Upper lobe of right lung (tissue), 1 donor: ENCODE results near the gene CCT7. TPM values are rescaled to one million over a fixed set of nuclear protein-coding genes. Genes with fewer than 3 reads are reported as not detected.

Source experiments
- ATAC-seq: fragments of 200-7000 bp; cut with Tn5 transposase; one replicate; pipeline ENCODE4 v1.9.1; 2020; ENCODE audit warnings: mild to moderate bottlenecking, moderate library complexity
- DNase-seq: peaks from one replicate; pipeline ENCODE4 v3.0.0-alpha.2; 2020
- H3K27ac ChIP-seq: fragments of 200-600 bp; one replicate; pipeline ENCODE4 v1.8.0; 2022
- H3K27me3 ChIP-seq: fragments of 200-600 bp; one replicate; pipeline ENCODE4 v1.8.0; 2022; ENCODE audit warnings: mild to moderate bottlenecking
- H3K36me3 ChIP-seq: fragments of 200-600 bp; one replicate; pipeline ENCODE4 v1.8.0; 2022
- H3K4me1 ChIP-seq: fragments of 200-600 bp; one replicate; pipeline ENCODE4 v1.8.0; 2022
- H3K4me3 ChIP-seq: fragments of 200-600 bp; one replicate; pipeline ENCODE4 v1.8.0; 2022; ENCODE audit warnings: mild to moderate bottlenecking
- H3K9me3 ChIP-seq: fragments of 200-600 bp; one replicate; pipeline ENCODE4 v1.8.0; 2022
- CTCF ChIP-seq: fragments of 200-600 bp; IDR thresholded peaks from one replicate; pipeline ENCODE4 v1.8.0; 2022; ENCODE audit warnings: antibody characterized with exemption
- intact Hi-C: fragments of 100-400 bp; cut with DNase I; formaldehyde crosslinking; loops from one replicate; pipeline ENCODE4 v1.11.0; 2022
- total RNA-seq: library from RNA; stranded (reverse); fragmentation: NEBNext Ultra II Directional; extraction: Animal tissue kit (Norgen Biotek cat#: 25700); gene quantifications from one replicate; pipeline ENCODE4 v1.2.1, GENCODE V29; 2021
- donor health status: DM: no; HTN: yes; CAD: no; lungs with severe emphysema.

CCT7 gene
- total RNA-seq, 1 donor from 2014 or later, result 152 TPM

GRCh38 chr2:73292316-73292905, 58.3 kb downstream of the CCT7 start:
- Histone ChIP-seq H3K4me1 (peaks cover 11% of the 10 kb centered on the region), H3K4me3 (no peak overlapping the region), H3K27me3 (peaks cover 88% of the 10 kb centered on the region), H3K27ac (no peak overlapping the region), H3K9me3 (no peaks in the 10 kb centered on the region), H3K36me3 (no peaks in the 10 kb centered on the region)
- intact Hi-C loops, result no loop called here
- DNase-seq, result no peak
- no peak for TF ChIP-seq CTCF
- no peak for ATAC-seq

- peaks cover 11% of the 10 kb centered on the region for H3K4me1 ChIP-seq
- H3K27ac ChIP-seq, result no peak overlapping the region
- H3K36me3 ChIP-seq, result no peaks in the 10 kb centered on the region
- TF ChIP-seq CTCF, result no peak
- ATAC-seq (no peak), DNase-seq (no peak)
- no peaks in the 10 kb centered on the region for H3K9me3 ChIP-seq
- intact Hi-C loops, result no loop called here
- peak overlapping the region; percentile 42 for H3K4me3 ChIP-seq
- peaks cover 94% of the 10 kb centered on the region for H3K27me3 ChIP-seq
Measured at GRCh38 chr2:73292906-73293533, 58.9 kb downstream of the CCT7 start.

- DNase-seq (peak; percentile 78), ATAC-seq (peak; percentile 79)
- Histone ChIP-seq H3K27me3 (peaks cover 96% of the 10 kb centered on the region), H3K4me3 (peak within 1 kb of the TSS; percentile 42), H3K9me3 (no peaks in the 10 kb centered on the region), H3K4me1 (peaks cover 11% of the 10 kb centered on the region), H3K36me3 (no peaks in the 10 kb centered on the region), H3K27ac (no peak within 1 kb of the TSS)
- intact Hi-C loops, result no loop called here
- no peak for TF ChIP-seq CTCF
Measured at GRCh38 chr2:73293534-73294171, 59.5 kb downstream of the CCT7 start, which contains the start of gene EGR4. Gene EGR4, minus strand, starts transcription at chr2:73293548. Its CDS starts 231 bp downstream, at chr2:73293317.

- H3K4me3 ChIP-seq, result no peak overlapping the region
Measured at GRCh38 chr2:73294239-73294638, 60.1 kb downstream of the CCT7 start.

GRCh38 chr2:73295751-73296400, 61.8 kb downstream of the CCT7 start:
- Histone ChIP-seq H3K4me1 (peaks cover 11% of the 10 kb centered on the region), H3K27me3 (peaks cover 91% of the 10 kb centered on the region), H3K36me3 (no peaks in the 10 kb centered on the region), H3K4me3 (no peak overlapping the region), H3K27ac (no peak overlapping the region), H3K9me3 (no peaks in the 10 kb centered on the region)
- no peak for TF ChIP-seq CTCF
- no peak for DNase-seq
- intact Hi-C loops, result no loop called here
- ATAC-seq, result no peak

More at GRCh38 chr2:73294239-73294638, 60.1 kb downstream of the CCT7 start:
- Histone ChIP-seq H3K36me3 (no peaks in the 10 kb centered on the region), H3K4me1 (peaks cover 11% of the 10 kb centered on the region), H3K27me3 (peaks cover 95% of the 10 kb centered on the region), H3K27ac (no peak overlapping the region), H3K9me3 (no peaks in the 10 kb centered on the region)
- no peak for TF ChIP-seq CTCF
- DNase-seq, result no peak
- ATAC-seq, result no peak
- intact Hi-C loops, result no loop called here
